GM18526 (cell line): ENCODE results near the gene GLDC.

ENCODE experiments used
- POLR2A ChIP-seq: IDR thresholded peaks from 3 replicates; pipeline ENCODE4 v1.6.1; 2011; ENCODE audit not compliant: insufficient read length; ENCODE audit errors: extremely low read depth

Gene GLDC

DNA sequence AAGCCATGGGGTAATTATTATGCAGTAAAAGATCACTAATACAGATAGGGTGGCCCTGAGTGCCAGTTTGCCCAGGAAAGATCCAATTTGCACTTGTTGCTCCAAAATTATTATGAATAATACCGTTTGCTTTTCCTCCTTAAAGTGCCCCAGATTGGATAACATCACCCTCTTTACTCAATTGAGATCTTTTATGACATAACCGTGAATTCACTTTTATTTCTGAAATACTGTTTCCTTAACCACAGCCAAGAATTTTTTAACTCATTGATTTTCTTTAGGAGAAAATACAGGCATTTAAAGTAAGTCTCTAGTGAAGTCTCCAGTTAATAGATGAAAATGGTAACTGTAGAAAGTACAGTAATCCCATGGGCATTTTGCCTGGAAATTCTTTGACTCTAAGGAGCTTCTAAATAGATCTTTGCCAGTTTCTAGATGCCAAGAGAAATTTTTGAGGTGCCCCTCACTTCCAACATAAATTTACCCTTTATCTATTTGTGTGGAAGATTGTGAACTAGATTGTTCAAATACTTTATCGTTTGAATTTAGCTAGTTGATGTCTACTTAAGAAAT lies 133.4 kb downstream of the GLDC start:
- no peak for TF ChIP-seq POLR2A

- TF ChIP-seq POLR2A, result no peak
Measured at GRCh38 chr9:6506571-6506970, 139.0 kb downstream of the GLDC start.

DNA sequence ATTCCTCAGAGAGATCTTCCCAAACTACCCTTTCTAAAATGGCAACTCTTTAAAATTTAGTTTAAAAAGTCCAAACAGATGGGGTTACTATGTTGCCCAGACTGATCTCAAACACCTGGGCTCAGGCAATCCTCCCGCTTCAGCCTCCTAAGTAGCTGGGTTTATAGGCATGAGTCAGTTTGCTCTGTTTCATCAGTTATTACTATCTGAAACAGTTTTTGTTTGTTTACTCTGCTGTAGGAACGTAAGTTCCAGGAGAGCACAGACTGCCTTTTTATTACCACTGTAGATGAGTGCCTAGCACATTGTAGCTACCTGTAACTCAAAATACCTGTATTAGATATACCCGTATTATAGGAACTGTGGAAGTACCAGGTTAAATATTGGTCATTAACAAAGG lies 143.1 kb downstream of the GLDC start:
- TF ChIP-seq POLR2A, result no peak

DNA sequence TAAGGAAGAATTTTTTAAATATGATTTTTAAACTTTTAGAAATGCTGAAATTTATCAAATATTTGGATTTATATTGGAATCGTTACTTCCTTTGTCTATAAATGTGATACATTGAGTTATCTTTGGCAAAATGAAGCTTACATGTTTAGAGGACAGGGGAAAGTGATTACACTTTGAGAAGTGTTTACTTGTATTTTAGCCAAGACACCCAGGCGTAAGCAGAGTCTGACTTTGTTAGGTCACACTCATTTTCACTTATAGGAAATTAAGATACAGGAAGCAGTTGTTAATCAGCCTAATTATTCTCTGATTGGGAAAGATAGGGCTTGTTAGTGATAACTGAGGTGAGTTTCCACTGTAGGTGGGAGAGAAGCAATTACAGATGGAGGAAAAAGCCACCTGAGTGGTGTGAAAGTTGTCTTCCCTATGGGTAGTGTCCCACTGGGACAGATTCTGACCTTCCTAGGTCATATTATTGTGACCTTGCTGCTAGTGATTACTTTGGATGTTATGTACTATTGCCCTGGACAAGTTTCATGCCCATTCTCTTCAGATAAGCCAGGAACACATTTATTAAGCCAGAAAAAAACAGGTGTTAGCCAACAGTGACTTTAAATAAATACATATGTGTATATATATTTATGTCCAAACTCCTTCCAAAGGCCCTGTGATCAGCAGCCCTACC lies 143.9 kb downstream of the GLDC start:
- no peak for TF ChIP-seq POLR2A

GRCh38 chr9:6498982-6499381 lies 146.5 kb downstream of the GLDC start:
- no peak for TF ChIP-seq POLR2A

DNA sequence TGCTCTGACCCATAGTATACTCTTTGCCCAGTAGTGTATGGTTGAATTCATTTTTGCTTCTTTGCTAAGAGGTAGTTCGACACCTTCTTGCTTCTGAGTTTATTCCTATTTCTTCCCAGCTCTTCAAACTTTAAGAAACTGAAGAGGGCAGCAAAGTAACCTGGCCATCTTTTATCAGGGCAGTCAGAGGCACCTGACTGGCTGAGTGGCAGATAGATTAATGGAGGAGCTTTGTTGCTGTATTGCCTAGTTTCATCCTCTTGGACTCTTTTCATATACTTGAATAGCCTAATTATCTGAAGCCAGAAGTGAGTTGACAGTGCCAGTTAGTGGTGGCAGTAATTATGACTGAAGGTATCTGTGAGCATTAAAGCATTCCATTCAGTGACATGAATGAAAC lies 150.1 kb downstream of the GLDC start:
- TF ChIP-seq POLR2A, result no peak

DNA sequence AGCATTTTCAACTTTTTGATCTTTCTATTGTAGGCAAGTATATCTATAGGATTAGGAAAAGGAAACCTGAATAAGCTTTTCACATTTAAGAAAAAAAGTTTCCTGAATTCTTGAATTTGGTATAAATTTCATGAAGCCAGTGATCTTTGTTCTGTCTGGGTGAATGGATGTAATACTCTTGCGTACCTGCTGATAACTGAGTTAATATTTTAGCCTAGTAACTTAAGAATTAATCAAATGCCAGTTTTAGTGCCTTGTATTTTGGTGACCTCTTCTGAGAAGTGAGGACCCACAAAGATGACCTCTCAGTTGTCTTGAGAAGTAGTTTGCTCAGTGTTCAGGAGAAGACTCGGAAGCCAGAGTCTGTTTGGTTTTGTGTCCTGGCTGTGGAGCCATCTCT lies 154.7 kb downstream of the GLDC start:
- no peak for TF ChIP-seq POLR2A

DNA sequence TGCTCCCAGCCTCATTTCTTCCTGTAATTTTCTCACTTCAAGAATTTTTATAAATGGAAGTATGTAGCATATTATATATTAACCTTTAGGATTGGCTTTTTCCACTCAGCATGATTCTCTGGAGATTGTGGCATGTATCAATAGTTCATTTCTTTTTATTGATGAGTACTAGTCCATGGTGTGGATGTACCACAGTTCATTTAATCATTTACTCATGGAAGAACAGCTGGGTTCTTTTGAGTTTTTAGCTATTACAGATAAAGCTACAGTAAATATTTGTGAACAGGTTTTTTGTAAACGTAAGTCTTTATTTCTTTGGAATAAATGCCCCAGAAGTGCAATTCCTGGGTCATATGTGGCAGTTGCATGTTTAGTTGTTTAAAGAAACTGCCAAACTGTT lies 156.4 kb downstream of the GLDC start:
- TF ChIP-seq POLR2A, result no peak

DNA sequence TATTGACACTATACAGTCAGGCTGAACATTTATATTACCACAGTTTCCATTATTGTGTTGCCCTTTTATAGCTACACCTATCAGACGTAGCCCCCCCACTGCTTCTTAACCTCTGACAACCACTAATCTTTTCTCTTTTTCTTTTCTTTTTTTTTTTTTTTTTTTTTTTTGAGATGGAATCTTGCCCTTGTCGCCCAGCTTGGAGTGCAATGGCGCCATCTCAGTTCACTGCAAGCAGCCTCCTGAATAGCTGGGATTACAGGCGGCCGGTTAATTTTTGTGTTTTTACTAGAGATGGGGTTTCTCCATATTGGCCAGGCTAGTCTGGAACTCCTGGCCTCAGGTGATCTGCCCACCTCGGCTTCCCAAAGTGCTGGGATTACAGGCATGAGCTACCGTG lies 157.1 kb downstream of the GLDC start:
- no peak for TF ChIP-seq POLR2A

DNA sequence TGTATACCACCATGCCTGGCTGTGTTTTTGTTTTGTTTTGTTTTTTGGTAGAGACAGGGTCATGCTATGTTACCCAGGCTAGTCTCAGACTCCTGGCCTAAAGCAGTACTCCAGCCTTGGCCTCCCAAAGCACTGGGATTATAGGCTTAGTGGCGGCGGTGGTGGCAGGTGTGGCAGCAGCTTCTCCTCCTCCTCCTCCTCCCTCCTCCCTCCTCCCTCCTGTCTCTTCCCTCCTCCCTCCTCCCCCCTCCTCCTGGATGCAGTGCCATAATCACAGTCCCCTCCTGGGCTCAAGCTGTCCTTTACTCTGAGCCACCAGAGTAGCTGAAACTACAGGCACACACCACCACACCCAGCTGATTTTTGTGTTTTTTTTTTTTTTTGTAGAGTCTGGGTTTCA lies 161.3 kb downstream of the GLDC start:
- TF ChIP-seq POLR2A, result no peak
